GM18505 (cell line): ENCODE data around the gene LMNA.

ENCODE experiments used
- ATAC-seq: cut with Tn5 transposase; IDR thresholded peaks from one replicate; pipeline ENCODE4 v1.9.1; 2021; ENCODE audit not compliant: unreplicated experiment
- POLR2A ChIP-seq: IDR thresholded peaks from 4 replicates; pipeline ENCODE4 v1.6.1; 2011; ENCODE audit warnings: borderline replicate concordance; ENCODE audit not compliant: insufficient read depth, insufficient read length; ENCODE audit errors: extremely low read depth

Gene LMNA

DNA sequence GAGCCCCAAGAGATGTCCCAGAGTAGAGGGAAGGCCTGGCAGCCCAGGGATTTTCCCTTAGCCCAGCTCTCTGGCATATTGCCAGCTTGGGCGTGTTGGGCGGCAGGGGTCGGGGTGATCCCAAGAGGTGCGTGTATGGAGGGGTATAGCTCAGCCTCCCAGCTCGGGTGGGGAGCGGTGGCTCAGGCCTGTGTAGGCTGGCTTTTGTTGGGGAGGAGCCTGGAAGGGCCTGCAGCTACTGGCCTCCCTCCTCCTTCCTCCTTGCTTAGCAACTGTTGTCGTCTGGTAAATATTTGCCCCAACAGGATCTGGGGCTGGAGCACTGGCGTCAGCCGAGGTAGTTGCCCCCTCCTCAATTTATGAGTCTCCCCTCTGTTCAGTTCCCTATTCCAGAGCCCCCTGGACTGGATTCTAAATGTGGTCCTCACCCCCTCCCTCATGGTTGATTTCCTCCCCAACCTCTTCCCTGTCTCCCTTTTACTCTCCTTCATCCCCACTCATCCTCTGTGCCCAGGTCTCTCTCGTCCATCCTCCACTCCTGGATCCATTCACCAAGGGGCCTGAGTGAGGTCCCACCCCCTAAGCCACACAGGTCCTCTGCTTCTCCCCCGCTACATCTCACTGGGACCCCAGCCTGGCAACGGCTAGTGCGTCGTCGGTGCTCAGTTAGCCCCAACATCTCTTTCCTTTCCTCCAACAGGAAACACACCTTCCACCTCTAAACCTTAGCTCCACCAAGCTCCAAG lies 10.3 kb upstream of the LMNA start:
- no peak for ATAC-seq
- no peak for TF ChIP-seq POLR2A

DNA sequence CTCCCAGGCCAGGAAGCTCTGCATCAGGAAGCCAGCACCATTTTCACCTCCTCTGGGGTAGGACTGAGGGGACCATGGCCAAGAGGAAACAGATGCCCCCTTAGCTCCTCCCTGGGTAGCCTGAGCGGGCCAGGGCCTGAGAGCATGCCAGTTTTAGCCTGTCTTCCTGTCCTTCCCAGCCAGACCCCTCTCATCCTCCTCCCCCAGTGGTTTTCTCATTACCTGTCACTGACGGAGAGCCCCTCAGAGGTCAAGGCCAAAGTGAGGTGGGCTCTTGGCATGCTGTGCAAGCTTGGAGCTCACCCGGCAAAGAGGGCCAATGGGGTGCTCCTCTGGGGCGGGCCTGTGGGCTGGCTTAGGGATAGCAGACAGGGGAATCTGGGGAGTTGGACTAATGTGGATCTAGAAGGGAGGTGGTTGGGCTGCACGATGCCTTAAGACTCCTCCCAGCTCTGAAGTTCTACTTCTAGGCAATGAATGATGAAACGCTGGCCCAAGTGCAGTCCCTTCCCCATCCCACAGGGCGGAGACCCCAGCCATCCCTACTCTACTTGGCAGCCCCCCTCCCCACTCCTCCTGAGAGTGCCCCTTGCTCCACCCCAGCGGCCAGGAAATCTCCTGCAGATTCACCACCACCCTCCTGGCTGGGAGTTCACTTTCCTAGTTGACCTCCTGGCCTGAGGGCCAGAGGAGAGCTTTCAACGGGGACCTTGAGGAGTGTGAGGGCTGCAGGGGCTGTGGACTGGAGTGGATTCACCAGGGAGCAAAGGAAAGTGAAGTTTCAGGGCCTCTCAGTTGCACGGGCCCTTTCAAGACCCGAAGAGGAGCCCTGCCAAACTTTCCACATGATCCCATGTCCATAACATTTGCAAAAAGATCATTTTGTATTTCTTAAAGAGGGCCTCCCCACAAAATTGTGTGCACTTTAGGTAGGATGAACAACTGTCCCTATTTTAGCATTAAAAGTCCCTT lies 9.4 kb upstream of the LMNA start:
- no peak for ATAC-seq
- no peak for TF ChIP-seq POLR2A

- peak; percentile 7 for ATAC-seq
- TF ChIP-seq POLR2A, result no peak
Observed at GRCh38 chr1:156106624-156107488, 7.7 kb upstream of the LMNA start.

- no peak for ATAC-seq
- TF ChIP-seq POLR2A, result no peak
Observed at GRCh38 chr1:156108057-156108456, 6.5 kb upstream of the LMNA start.

- TF ChIP-seq POLR2A, result no peak
- no peak for ATAC-seq
Observed at GRCh38 chr1:156108664-156109241, 5.8 kb upstream of the LMNA start.

DNA sequence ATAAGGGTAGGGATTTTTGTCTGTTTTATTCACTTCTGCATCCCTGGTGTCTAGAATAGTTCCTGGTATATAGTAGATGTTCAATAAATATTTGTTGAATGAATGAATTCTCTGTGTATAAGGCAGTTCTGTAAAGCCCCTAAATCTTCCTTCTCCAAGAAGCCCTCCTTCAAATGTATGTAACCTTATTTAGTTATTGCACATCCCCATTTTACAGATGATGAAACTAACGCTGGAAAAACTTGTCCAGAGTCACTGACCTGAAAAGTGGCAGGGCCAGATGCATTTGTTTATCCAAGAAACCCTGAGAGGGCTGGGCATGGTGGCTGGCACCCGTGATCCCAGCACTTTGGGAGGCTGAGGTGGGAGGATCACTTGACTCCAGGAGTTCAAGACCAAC lies 4.3 kb upstream of the LMNA start:
- TF ChIP-seq POLR2A, result no peak
- no peak for ATAC-seq

GRCh38 chr1:156111355-156111962 lies 3.1 kb upstream of the LMNA start:
- no peak for ATAC-seq

DNA sequence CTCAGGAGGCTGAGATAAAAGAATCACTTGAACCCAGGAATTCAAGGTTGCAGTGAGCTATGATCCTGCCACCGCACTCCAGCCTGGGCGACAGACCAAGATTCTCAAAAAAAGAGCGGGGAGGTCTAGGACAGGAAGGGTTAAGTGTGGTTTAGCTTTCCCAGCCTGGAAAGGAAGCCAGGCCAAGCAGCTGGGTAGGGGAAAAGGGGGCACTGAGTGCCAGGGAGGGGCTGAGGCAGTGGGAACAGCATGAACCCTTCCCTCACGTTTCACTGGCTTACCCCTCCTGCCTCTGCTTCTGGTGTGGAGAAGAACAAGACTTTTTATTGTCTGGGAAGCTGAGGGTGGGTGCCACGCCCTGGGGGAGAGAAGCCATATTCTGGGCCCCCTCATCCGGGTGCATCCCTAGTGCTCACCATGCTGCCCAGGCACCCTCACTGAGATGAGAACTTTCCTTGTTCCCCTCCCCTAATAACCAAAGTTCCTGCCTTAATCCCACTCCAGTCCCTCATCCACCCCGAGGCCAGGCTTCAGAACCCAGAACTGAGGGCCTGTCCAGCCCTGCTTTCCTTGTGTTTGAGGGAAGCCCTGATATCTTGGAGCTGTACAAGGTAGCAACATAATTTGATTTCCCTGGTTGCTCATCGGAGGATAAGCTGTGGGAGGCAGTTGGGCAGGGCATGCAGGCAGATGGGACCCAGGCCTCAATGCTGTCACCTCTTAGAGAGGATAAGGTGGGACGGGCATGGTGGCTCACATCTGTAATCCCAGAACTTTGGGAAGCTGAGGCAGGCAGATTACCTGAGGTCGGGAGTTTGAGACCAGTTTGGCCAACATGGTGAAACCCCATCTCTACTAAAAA lies 2.0 kb upstream of the LMNA start:
- TF ChIP-seq POLR2A, result no peak

More at GRCh38 chr1:156111355-156111962, 3.1 kb upstream of the LMNA start:
- no peak for TF ChIP-seq POLR2A

DNA sequence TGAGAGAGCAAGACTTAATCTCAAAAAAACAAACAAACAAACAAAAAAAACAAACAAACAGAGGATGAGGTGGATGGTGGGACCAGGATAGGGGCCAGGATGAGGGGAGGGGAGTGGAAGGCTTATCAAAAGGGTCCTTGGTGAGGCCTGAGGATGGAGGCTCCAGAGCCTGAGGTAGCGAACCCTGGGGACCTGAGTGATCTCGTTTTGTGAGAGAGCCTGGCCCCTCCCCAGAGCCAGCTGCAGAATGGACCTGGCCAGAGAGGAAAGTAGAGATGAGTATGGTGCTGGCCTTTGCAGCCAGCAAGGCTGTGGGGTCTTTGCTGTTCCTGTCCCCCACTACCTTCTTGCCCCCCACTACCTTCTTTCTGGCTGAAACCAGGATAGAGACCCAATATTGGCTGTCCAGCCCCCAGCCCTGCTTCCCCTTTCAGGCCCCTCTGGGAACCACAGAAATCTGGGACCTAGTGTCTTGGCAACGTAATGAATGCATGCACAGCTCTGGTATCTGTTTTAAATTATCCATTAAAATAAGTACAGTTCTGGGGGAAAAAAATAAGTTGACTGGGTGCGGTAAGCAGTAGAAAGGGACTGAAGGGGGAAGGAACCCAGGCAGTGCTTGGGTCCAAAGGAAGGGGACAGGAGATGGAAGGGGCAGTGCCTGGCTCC lies 1.1 kb upstream of the LMNA start:
- TF ChIP-seq POLR2A, result no peak
- ATAC-seq, result no peak

More for the DNA sequence above, 2.0 kb upstream of the LMNA start:
- no peak for ATAC-seq

GRCh38 chr1:156114919-156115513 lies 505 bp downstream of the LMNA start:
- no peak for TF ChIP-seq POLR2A
- ATAC-seq, result peak; percentile 11
